HEK293 (cell line): ENCODE data around the gene MYO1D.

ENCODE experiments used
- CTCF ChIA-PET: fragments of 350-600 bp; formaldehyde crosslinking; extraction: SDS; loops from one replicate; lab custom pipeline; 2021; ENCODE audit warnings: antibody characterized with exemption; lab: Yijun Ruan, JAX
- POLR2A ChIA-PET: fragments of 300-600 bp; formaldehyde crosslinking; extraction: SDS; loops from one replicate; lab custom pipeline; 2020; ENCODE audit warnings: antibody characterized with exemption, inconsistent platforms; lab: Yijun Ruan, JAX
- H3K27ac ChIP-seq: fragments of 200-500 bp; sonication (Bioruptor generic); 2 replicates; pipeline ENCODE4 v1.5.1; 2014; ENCODE audit warnings: low read depth, low read length, control low read depth, inconsistent platforms; ENCODE audit errors: extremely low read depth
- H3K36me3 ChIP-seq, 2 experiments: fragments of 200-500 bp in 1 of 2; sonication (Bioruptor generic) in 1 of 2; 1 replicate in 1 of 2; 2 replicates in 1 of 2; pipeline ENCODE4 v1.5.1; 2014 to 2017; ENCODE audit warnings: inconsistent platforms in 2 of 2, low read length in 2 of 2; ENCODE audit not compliant: control insufficient read depth in 2 of 2, insufficient read depth in 1 of 2
- H3K4me1 ChIP-seq: fragments of 200-500 bp; sonication (Bioruptor generic); 2 replicates; pipeline ENCODE4 v1.5.1; 2014; ENCODE audit warnings: mild to moderate bottlenecking, low read length, inconsistent platforms; ENCODE audit not compliant: control insufficient read depth, insufficient read depth
- H3K4me3 ChIP-seq: 2 replicates; pipeline ENCODE4 v1.5.1; 2011; ENCODE audit warnings: low read depth, mild to moderate bottlenecking, control low read depth, low read length, moderate library complexity
- H3K9me3 ChIP-seq: fragments of 200-500 bp; sonication (Bioruptor generic); 2 replicates; pipeline ENCODE4 v1.5.1; 2014; ENCODE audit warnings: low read depth, low read length, inconsistent platforms; ENCODE audit not compliant: control insufficient read depth, insufficient read depth
- EGR2 ChIP-seq: fragments of 450-650 bp; formaldehyde crosslinking; IDR thresholded peaks from 2 replicates; pipeline ENCODE4 v1.5.1; 2016; ENCODE audit warnings: low read depth, missing biosample characterization, missing genetic modification characterization
- ZNF10 ChIP-seq: fragments of 450-650 bp; formaldehyde crosslinking; IDR thresholded peaks from 2 replicates; pipeline ENCODE4 v1.5.1; 2017; ENCODE audit warnings: missing biosample characterization, missing genetic modification characterization
- ZNF132 ChIP-seq: fragments of 450-650 bp; formaldehyde crosslinking; IDR thresholded peaks from 2 replicates; pipeline ENCODE4 v1.5.1; 2017; ENCODE audit warnings: missing biosample characterization, missing genetic modification characterization, borderline replicate concordance
- ZNF146 ChIP-seq: fragments of 450-650 bp; formaldehyde crosslinking; IDR thresholded peaks from 2 replicates; pipeline ENCODE4 v1.5.1; 2016; ENCODE audit warnings: missing biosample characterization, missing genetic modification characterization
- ZNF16 ChIP-seq: fragments of 450-650 bp; formaldehyde crosslinking; IDR thresholded peaks from 2 replicates; pipeline ENCODE4 v1.5.1; 2016; ENCODE audit warnings: low read depth, missing biosample characterization, missing genetic modification characterization
- ZNF169 ChIP-seq: fragments of 450-650 bp; formaldehyde crosslinking; IDR thresholded peaks from 2 replicates; pipeline ENCODE4 v1.5.1; 2016; ENCODE audit warnings: missing biosample characterization, missing genetic modification characterization
- ZNF175 ChIP-seq: fragments of 450-650 bp; formaldehyde crosslinking; IDR thresholded peaks from 2 replicates; pipeline ENCODE4 v1.5.1; 2016; ENCODE audit warnings: missing biosample characterization, missing genetic modification characterization
- ZNF221 ChIP-seq: fragments of 450-650 bp; formaldehyde crosslinking; IDR thresholded peaks from 2 replicates; pipeline ENCODE4 v1.5.1; 2017; ENCODE audit warnings: missing biosample characterization, missing genetic modification characterization, borderline replicate concordance
- ZNF23 ChIP-seq: fragments of 450-650 bp; formaldehyde crosslinking; IDR thresholded peaks from 2 replicates; pipeline ENCODE4 v1.5.1; 2016; ENCODE audit warnings: missing biosample characterization, missing genetic modification characterization, borderline replicate concordance
- ZNF239 ChIP-seq: fragments of 450-650 bp; formaldehyde crosslinking; IDR thresholded peaks from 2 replicates; pipeline ENCODE4 v1.5.1; 2016; ENCODE audit warnings: missing biosample characterization, missing genetic modification characterization
- ZNF560 ChIP-seq: fragments of 450-650 bp; formaldehyde crosslinking; IDR thresholded peaks from 2 replicates; pipeline ENCODE4 v1.5.1; 2017; ENCODE audit warnings: missing biosample characterization, missing genetic modification characterization, borderline replicate concordance
- ZNF654 ChIP-seq: fragments of 450-650 bp; formaldehyde crosslinking; IDR thresholded peaks from 2 replicates; pipeline ENCODE4 v1.5.1; 2016; ENCODE audit warnings: low read depth, missing biosample characterization, missing genetic modification characterization
- ZNF677 ChIP-seq: fragments of 450-650 bp; IDR thresholded peaks from 2 replicates; pipeline ENCODE4 v1.5.0; 2018; ENCODE audit warnings: missing biosample characterization, mild to moderate bottlenecking, missing genetic modification characterization, moderate library complexity
- ZNF768 ChIP-seq: fragments of 450-650 bp; formaldehyde crosslinking; IDR thresholded peaks from 2 replicates; pipeline ENCODE4 v1.5.1; 2018; ENCODE audit warnings: missing biosample characterization, mild to moderate bottlenecking, missing genetic modification characterization
- ZXDB ChIP-seq: fragments of 450-650 bp; formaldehyde crosslinking; IDR thresholded peaks from 2 replicates; pipeline ENCODE4 v1.5.1; 2016; ENCODE audit warnings: missing biosample characterization, missing genetic modification characterization
- TF ChIP-seq, protein P1 (sequence below): fragments of 450-650 bp; formaldehyde crosslinking; IDR thresholded peaks from 2 replicates; pipeline ENCODE4 v1.5.1; 2016; ENCODE audit warnings: missing biosample characterization, missing genetic modification characterization, borderline replicate concordance
- TF ChIP-seq, protein P2 (sequence below): fragments of 450-650 bp; formaldehyde crosslinking; IDR thresholded peaks from 2 replicates; pipeline ENCODE4 v1.5.1; 2016; ENCODE audit warnings: missing biosample characterization, missing genetic modification characterization
- TF ChIP-seq, protein P3 (sequence below): fragments of 450-650 bp; formaldehyde crosslinking; IDR thresholded peaks from 2 replicates; pipeline ENCODE4 v1.5.0; 2017; ENCODE audit warnings: missing biosample characterization, missing genetic modification characterization, borderline replicate concordance
- TF ChIP-seq, protein P4 (sequence below): fragments of 450-650 bp; formaldehyde crosslinking; IDR thresholded peaks from 2 replicates; pipeline ENCODE4 v1.5.1; 2016; ENCODE audit warnings: missing biosample characterization, missing genetic modification characterization, low read depth
- TF ChIP-seq, protein P5 (sequence below): fragments of 450-650 bp; formaldehyde crosslinking; IDR thresholded peaks from 2 replicates; pipeline ENCODE4 v1.5.1; 2016; ENCODE audit warnings: missing biosample characterization, missing genetic modification characterization

The MYO1D gene

DNA sequence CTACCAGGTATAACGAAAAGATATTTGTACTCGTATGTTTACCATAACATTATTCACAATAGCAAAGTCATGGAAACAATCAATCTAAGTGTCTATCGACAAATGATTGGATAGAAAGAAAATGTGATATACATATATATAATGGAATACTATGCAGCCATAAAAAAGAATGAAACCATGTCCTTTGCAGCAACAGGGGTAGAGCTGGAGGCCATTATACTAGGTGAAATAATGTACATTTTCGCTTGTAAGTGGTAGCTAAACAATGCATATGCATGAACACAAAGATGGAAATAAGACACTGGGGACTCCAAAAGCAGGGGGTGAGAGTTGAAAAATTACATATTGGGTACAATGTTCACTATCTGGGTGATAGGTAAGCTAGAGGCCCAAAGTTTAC is 124.0 kb downstream of the MYO1D start:
- POLR2A ChIA-PET, result no interaction called here
- no peaks in the 10 kb centered on the region for H3K4me1 ChIP-seq
- H3K4me3 ChIP-seq, result no peak overlapping the region
- peaks cover 6 to 7% of the 10 kb centered on the region in 2 experiments; a peak in 1 of 3 replicates for H3K36me3 ChIP-seq
- TF ChIP-seq ZXDB (tag by site-specific recombination), result no peak
- TF ChIP-seq ZNF239 (tag by site-specific recombination), result no peak
- no peak for TF ChIP-seq ZNF768
- TF ChIP-seq ZNF16, result no peak
- TF ChIP-seq EGR2 (tag by site-specific recombination), result no peak
- no peak for TF ChIP-seq ZNF221 (tag by site-specific recombination)
- TF ChIP-seq, protein P1, sequence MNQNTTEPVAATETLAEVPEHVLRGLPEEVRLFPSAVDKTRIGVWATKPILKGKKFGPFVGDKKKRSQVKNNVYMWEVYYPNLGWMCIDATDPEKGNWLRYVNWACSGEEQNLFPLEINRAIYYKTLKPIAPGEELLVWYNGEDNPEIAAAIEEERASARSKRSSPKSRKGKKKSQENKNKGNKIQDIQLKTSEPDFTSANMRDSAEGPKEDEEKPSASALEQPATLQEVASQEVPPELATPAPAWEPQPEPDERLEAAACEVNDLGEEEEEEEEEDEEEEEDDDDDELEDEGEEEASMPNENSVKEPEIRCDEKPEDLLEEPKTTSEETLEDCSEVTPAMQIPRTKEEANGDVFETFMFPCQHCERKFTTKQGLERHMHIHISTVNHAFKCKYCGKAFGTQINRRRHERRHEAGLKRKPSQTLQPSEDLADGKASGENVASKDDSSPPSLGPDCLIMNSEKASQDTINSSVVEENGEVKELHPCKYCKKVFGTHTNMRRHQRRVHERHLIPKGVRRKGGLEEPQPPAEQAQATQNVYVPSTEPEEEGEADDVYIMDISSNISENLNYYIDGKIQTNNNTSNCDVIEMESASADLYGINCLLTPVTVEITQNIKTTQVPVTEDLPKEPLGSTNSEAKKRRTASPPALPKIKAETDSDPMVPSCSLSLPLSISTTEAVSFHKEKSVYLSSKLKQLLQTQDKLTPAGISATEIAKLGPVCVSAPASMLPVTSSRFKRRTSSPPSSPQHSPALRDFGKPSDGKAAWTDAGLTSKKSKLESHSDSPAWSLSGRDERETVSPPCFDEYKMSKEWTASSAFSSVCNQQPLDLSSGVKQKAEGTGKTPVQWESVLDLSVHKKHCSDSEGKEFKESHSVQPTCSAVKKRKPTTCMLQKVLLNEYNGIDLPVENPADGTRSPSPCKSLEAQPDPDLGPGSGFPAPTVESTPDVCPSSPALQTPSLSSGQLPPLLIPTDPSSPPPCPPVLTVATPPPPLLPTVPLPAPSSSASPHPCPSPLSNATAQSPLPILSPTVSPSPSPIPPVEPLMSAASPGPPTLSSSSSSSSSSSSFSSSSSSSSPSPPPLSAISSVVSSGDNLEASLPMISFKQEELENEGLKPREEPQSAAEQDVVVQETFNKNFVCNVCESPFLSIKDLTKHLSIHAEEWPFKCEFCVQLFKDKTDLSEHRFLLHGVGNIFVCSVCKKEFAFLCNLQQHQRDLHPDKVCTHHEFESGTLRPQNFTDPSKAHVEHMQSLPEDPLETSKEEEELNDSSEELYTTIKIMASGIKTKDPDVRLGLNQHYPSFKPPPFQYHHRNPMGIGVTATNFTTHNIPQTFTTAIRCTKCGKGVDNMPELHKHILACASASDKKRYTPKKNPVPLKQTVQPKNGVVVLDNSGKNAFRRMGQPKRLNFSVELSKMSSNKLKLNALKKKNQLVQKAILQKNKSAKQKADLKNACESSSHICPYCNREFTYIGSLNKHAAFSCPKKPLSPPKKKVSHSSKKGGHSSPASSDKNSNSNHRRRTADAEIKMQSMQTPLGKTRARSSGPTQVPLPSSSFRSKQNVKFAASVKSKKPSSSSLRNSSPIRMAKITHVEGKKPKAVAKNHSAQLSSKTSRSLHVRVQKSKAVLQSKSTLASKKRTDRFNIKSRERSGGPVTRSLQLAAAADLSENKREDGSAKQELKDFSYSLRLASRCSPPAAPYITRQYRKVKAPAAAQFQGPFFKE, result no peak
- TF ChIP-seq ZNF169 (tag by site-specific recombination), result no peak
- no peak for TF ChIP-seq ZNF23
- TF ChIP-seq, protein P2, sequence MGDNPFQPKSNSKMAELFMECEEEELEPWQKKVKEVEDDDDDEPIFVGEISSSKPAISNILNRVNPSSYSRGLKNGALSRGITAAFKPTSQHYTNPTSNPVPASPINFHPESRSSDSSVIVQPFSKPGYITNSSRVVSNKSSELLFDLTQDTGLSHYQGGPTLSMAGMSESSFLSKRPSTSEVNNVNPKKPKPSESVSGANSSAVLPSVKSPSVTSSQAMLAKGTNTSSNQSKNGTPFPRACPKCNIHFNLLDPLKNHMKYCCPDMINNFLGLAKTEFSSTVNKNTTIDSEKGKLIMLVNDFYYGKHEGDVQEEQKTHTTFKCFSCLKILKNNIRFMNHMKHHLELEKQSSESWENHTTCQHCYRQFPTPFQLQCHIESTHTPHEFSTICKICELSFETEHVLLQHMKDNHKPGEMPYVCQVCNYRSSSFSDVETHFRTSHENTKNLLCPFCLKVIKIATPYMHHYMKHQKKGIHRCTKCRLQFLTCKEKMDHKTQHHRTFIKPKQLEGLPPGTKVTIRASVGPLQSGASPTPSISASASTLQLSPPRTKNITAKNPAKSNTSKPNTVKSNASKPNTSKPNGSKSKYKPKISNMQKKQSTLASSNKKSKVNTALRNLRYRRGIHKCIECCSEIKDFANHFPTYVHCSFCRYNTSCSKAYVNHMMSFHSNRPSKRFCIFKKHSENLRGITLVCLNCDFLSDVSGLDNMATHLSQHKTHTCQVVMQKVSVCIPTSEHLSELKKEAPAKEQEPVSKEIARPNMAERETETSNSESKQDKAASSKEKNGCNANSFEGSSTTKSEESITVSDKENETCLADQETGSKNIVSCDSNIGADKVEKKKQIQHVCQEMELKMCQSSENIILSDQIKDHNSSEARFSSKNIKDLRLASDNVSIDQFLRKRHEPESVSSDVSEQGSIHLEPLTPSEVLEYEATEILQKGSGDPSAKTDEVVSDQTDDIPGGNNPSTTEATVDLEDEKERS (tag by site-specific recombination), result peak; percentile 22; the same call in 1 of the 2 replicates
- no peak for TF ChIP-seq ZNF560 (tag by site-specific recombination)
- TF ChIP-seq, protein P3, sequence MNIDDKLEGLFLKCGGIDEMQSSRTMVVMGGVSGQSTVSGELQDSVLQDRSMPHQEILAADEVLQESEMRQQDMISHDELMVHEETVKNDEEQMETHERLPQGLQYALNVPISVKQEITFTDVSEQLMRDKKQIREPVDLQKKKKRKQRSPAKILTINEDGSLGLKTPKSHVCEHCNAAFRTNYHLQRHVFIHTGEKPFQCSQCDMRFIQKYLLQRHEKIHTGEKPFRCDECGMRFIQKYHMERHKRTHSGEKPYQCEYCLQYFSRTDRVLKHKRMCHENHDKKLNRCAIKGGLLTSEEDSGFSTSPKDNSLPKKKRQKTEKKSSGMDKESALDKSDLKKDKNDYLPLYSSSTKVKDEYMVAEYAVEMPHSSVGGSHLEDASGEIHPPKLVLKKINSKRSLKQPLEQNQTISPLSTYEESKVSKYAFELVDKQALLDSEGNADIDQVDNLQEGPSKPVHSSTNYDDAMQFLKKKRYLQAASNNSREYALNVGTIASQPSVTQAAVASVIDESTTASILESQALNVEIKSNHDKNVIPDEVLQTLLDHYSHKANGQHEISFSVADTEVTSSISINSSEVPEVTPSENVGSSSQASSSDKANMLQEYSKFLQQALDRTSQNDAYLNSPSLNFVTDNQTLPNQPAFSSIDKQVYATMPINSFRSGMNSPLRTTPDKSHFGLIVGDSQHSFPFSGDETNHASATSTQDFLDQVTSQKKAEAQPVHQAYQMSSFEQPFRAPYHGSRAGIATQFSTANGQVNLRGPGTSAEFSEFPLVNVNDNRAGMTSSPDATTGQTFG, result no peak
- TF ChIP-seq, protein P4, sequence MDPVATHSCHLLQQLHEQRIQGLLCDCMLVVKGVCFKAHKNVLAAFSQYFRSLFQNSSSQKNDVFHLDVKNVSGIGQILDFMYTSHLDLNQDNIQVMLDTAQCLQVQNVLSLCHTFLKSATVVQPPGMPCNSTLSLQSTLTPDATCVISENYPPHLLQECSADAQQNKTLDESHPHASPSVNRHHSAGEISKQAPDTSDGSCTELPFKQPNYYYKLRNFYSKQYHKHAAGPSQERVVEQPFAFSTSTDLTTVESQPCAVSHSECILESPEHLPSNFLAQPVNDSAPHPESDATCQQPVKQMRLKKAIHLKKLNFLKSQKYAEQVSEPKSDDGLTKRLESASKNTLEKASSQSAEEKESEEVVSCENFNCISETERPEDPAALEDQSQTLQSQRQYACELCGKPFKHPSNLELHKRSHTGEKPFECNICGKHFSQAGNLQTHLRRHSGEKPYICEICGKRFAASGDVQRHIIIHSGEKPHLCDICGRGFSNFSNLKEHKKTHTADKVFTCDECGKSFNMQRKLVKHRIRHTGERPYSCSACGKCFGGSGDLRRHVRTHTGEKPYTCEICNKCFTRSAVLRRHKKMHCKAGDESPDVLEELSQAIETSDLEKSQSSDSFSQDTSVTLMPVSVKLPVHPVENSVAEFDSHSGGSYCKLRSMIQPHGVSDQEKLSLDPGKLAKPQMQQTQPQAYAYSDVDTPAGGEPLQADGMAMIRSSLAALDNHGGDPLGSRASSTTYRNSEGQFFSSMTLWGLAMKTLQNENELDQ (tag by site-specific recombination), result no peak
- no peak for TF ChIP-seq ZNF677 (tag by site-specific recombination)
- TF ChIP-seq ZNF132 (tag by site-specific recombination), result no peak
- no peak for TF ChIP-seq ZNF10
- TF ChIP-seq ZNF175 (tag by site-specific recombination), result no peak
- TF ChIP-seq ZNF146 (tag by site-specific recombination), result peak; percentile 76
- TF ChIP-seq, protein P5, sequence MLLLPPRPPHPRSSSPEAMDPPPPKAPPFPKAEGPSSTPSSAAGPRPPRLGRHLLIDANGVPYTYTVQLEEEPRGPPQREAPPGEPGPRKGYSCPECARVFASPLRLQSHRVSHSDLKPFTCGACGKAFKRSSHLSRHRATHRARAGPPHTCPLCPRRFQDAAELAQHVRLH (tag by site-specific recombination), result 0 out of 2 replicates have a peak, but pooled peaks have one; percentile 32
- TF ChIP-seq ZNF654 (tag by site-specific recombination), result no peak
- TF ChIP-seq, all 188 proteins: peak for 3
- H3K9me3 ChIP-seq, result no peaks in the 10 kb centered on the region; the same call in 1 of the 2 replicates
- CTCF ChIA-PET, result interaction anchor here (1.2 to 3.9 kb wide), 7 partner anchors 77 to 308 kb away, joined by 3 to 37 read pairs (median 4); partner anchors contain the start of gene PSMD11
- H3K27ac ChIP-seq, result no peak overlapping the region
